ENCODE results near the gene CRTAC1. TPM values are rescaled to one million over a fixed set of nuclear protein-coding genes. Genes with fewer than 3 reads are reported as not detected.
"Not testable (repeated sequence)": the region's sequence is repeated elsewhere in the genome, so short reads cannot be mapped to it uniquely, and the experiment has no call there.

The CRTAC1 gene
- polyA plus RNA-seq, 3 donors: 15.4 to 42.2 (median 22.0) TPM

GRCh38 chr10:97849687-97850402 lies 180.6 kb downstream of the CRTAC1 start, which contains the start of gene GOLGA7B:
TSS of gene GOLGA7B (plus strand) at chr10:97849843. CDS start at chr10:97850304, 461 bp downstream.
- peak in 2 of 3 donors; percentile 36 to 66 for DNase-seq (ENCODE audit: low read depth in 3 of 3, low spot score in 2 of 3)

- DNase-seq (ENCODE audit: low read depth in 3 of 3, low spot score in 2 of 3): no peak
Observed at GRCh38 chr10:97849103-97849686, 181.2 kb downstream of the CRTAC1 start.

GRCh38 chr10:97844678-97845077 lies 185.7 kb downstream of the CRTAC1 start:
- DNase-seq (ENCODE audit: low read depth in 3 of 3, low spot score in 2 of 3): no peak

- DNase-seq (ENCODE audit: low read depth in 3 of 3, low spot score in 2 of 3): not testable (repeated sequence)
Observed at GRCh38 chr10:97843972-97844371, 186.4 kb downstream of the CRTAC1 start.

- DNase-seq (ENCODE audit: low read depth in 3 of 3, low spot score in 2 of 3): no peak
Observed at GRCh38 chr10:97843281-97843671, 187.1 kb downstream of the CRTAC1 start.

GRCh38 chr10:97842656-97843280 lies 187.7 kb downstream of the CRTAC1 start:
- DNase-seq (ENCODE audit: low read depth in 3 of 3, low spot score in 2 of 3): no peak

- DNase-seq (ENCODE audit: low read depth in 3 of 3, low spot score in 2 of 3): not testable (repeated sequence)
Observed at GRCh38 chr10:97842114-97842513, 188.3 kb downstream of the CRTAC1 start.

- DNase-seq (ENCODE audit: low read depth in 3 of 3, low spot score in 2 of 3): not testable (repeated sequence)
Observed at GRCh38 chr10:97841166-97841565, 189.3 kb downstream of the CRTAC1 start.

GRCh38 chr10:97838091-97838490 lies 192.3 kb downstream of the CRTAC1 start:
- no peak for DNase-seq (ENCODE audit: low read depth in 3 of 3, low spot score in 2 of 3)

- DNase-seq (ENCODE audit: low read depth in 3 of 3, low spot score in 2 of 3): no peak
Observed at GRCh38 chr10:97836446-97836845, 194.0 kb downstream of the CRTAC1 start.

- DNase-seq (ENCODE audit: low read depth in 3 of 3, low spot score in 2 of 3): no peak
Observed at GRCh38 chr10:97831259-97831658, 199.2 kb downstream of the CRTAC1 start.

- DNase-seq (ENCODE audit: low read depth in 3 of 3, low spot score in 2 of 3): no peak
Observed at GRCh38 chr10:97830064-97830463, 200.4 kb downstream of the CRTAC1 start.

GRCh38 chr10:97828721-97829120 lies 201.7 kb downstream of the CRTAC1 start:
- no peak for DNase-seq (ENCODE audit: low read depth in 3 of 3, low spot score in 2 of 3)

- DNase-seq (ENCODE audit: low read depth in 3 of 3, low spot score in 2 of 3): no peak
Observed at GRCh38 chr10:97827702-97828291, 202.6 kb downstream of the CRTAC1 start.

- no peak for DNase-seq (ENCODE audit: low read depth in 3 of 3, low spot score in 2 of 3)
Observed at GRCh38 chr10:97826892-97827291, 203.5 kb downstream of the CRTAC1 start.

- DNase-seq (ENCODE audit: low read depth in 3 of 3, low spot score in 2 of 3): no peak
Observed at GRCh38 chr10:97825020-97825760, 205.2 kb downstream of the CRTAC1 start.

GRCh38 chr10:97823734-97824133 lies 206.7 kb downstream of the CRTAC1 start:
- no peak for DNase-seq (ENCODE audit: low read depth in 3 of 3, low spot score in 2 of 3)

GRCh38 chr10:97822261-97822687 lies 208.1 kb downstream of the CRTAC1 start:
- DNase-seq (ENCODE audit: low read depth in 3 of 3, low spot score in 2 of 3): no peak

GRCh38 chr10:97821308-97822038 lies 208.9 kb downstream of the CRTAC1 start:
- no peak for DNase-seq (ENCODE audit: low read depth in 3 of 3, low spot score in 2 of 3)

- DNase-seq (ENCODE audit: low read depth in 3 of 3, low spot score in 2 of 3): no peak
Observed at GRCh38 chr10:97820096-97820704, 210.2 kb downstream of the CRTAC1 start.
